ENCODE data around the gene TDRD12.

GRCh38 chr19:32748948-32749347, 29.4 kb downstream of the TDRD12 start:
- TF ChIP-seq FOXP1 (CRISPR knock-in tag; IDR thresholded peaks at IDR 0.05; ENCODE audit: borderline replicate concordance) (no peak), CTCF (IDR thresholded peaks at IDR 0.05) (no peak), MXD4 (CRISPR knock-in tag; IDR thresholded peaks at IDR 0.05; ENCODE audit: borderline replicate concordance) (no peak), ZNF532 (CRISPR knock-in tag; IDR thresholded peaks at IDR 0.05; ENCODE audit: borderline replicate concordance) (no peak), JAZF1 (CRISPR knock-in tag; IDR thresholded peaks at IDR 0.05) (no peak), ETV6 (CRISPR knock-in tag; IDR thresholded peaks at IDR 0.05) (no peak), ZNF281 (CRISPR knock-in tag; IDR thresholded peaks at IDR 0.05) (no peak), PRDM15 (CRISPR knock-in tag; IDR thresholded peaks at IDR 0.05) (no peak)
